CD4-positive, alpha-beta T cell treated with Interleukin-15 for 4 hours (primary cell): ENCODE results near the gene UGT2B28.
"Not testable (repeated sequence)": the region's sequence is repeated elsewhere in the genome, so short reads cannot be mapped to it uniquely, and the experiment has no call there.

Source experiments
- DNase-seq: peaks from one replicate; pipeline ENCODE4 v3.0.0-alpha.2; 2020; ENCODE audit warnings: low spot score

UGT2B28 gene

DNA sequence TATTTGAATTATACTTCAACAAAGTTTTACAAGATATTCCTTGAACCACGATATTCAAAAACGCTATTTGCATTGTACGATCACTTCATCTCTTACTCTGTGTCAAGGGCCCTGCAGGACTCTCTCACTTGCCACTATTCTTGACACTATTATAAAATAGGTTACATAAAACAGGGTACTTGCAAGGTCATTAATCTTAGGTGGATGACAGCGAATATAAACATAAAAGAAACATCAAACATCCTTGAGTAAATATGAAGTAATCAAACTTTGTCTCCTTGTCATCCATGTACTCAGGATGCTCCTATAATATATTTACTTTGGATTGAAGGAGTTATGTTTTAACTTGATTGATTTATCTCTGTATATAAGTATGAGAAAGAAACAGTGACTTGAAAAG, at the start of gene UGT2B28:
Gene UGT2B28, plus strand, starts transcription at position 395 of the 400 bp plus-strand sequence. CDS start 26 bp downstream, outside the sequence.
- not testable (repeated sequence) for DNase-seq

DNA sequence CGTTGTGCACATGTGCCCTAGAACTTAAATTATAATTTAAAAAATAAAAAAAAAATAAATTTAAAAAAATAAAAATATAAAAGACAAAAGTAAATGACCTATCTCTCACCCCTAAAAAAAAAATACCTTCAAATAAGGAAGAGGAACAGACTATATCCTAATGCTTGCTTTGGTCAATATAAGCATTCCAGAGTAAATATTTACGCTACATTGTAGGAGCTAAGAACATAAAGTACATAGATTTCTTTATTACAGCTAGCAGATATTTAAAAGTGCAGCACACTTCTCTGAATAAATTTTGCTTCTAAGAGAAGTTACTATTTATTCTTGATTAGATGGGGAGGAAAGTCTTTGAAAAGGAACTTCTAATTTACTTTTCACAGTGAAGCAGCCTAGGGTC, 41.2 kb upstream of the UGT2B28 start:
- no peak for DNase-seq

DNA sequence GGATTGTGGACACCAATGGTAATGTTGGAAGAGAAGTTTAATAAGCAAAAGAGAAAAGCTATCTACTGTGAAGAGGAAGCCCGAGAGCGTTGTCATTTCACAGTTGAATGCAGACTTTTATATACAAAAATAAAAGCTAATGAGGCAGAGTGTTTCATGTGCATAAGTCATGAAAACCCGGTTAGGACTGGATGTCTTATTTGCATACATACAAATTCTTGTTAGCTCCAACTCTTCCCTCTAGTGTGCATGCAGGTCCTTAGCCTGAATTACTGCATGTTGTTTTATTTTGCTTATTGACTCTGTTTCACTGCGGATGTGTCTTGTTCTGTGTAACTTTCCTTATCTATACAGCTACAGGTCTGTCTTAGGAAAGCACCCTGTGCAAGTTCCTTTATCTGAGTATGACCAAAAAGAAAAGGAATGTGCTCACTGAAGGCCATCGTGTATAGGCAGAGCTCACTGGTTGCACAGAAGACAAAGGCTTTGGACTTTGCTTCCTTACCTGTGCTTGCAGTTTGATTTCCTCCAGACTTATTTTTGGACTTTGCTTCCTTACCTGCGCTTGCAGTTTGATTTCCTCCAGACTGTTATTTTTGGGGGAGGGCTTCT, 40.6 kb upstream of the UGT2B28 start:
- no peak for DNase-seq

DNA sequence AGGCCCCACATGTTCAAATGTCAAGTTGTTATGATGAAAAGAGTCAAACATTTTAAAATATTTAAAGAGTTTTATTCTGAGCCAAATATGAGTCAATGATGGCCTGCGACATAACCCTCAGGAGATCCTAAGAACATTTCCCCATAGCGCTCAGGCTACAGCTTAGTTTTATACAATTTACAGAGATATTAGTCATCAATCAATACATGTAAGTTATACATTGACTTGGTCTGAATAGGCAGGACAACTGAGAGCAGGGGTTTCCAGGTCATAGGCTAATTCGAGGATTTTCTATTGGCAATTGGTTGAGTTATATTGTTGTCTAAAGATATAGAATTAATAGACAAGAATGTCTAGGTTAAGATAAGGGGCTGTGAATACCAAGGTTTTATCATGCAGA, 39.5 kb upstream of the UGT2B28 start:
- DNase-seq: not testable (repeated sequence)

DNA sequence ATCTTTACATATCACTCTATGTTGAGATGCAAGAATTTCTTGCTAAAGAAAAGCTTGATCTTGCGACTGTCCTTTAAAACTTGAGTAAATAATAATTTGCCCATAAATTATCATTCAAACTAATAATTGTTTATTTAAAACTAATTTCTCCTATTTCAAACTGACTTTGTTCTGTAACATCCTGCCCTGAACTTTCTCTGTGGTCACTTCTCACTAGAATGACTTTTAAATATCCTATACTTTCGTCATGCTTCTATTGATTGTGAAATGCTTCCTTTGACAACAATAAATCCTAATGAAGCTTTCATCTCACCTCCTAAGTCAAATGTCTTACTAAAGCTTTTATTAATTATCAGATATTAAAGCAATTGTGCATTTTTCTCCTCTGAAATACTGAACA, 38.5 kb upstream of the UGT2B28 start:
- DNase-seq: not testable (repeated sequence)

DNA sequence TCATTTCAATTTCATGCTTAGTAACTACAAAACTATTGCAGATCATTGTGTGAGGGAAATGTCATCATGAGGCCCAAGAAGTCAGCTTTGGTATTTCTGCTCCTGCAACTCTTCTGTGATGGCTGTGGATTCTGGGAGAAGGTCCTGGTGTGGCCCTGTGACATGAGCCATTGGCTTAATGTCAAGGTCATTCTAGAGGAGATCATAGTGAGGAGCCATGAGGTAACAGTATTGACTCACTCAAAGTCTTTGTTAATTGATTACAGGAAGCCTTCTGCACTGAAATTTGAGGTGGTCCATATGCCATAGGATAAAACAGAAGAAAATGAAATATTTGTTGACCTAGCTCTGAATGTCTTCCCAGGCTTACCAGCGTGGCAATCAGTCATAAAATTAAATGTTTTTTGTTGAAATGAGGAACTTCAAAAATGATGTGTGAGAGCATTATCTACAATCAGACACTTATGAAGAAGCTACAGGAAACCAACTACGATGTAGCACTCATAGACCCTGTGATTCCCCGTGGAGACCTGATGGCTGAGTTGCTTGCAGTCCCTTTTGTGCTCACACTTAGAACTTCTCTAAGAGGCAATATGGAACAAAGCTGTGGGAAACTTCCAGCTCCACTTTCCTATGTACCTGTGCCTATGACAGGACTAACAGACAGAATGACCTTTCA, 37.6 kb upstream of the UGT2B28 start:
- DNase-seq: not testable (repeated sequence)

DNA sequence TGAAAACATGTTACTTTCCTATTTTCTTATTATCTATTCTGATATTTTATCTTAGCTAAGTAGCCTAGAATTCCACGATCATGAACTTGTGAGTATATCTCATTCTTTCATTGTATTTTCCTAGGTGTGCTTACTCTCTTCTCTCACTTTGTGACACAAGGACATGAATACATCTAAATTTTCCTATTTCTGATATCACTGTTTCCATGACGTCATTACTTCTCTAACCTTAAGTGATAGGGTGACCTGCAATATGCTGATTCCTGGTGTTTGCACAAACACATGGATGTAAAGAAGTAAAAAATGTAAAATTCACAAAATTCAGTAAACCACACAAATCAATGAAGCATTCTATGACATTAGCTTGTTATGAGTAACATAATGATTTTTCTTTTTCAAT, 29.4 kb upstream of the UGT2B28 start:
- not testable (repeated sequence) for DNase-seq

DNA sequence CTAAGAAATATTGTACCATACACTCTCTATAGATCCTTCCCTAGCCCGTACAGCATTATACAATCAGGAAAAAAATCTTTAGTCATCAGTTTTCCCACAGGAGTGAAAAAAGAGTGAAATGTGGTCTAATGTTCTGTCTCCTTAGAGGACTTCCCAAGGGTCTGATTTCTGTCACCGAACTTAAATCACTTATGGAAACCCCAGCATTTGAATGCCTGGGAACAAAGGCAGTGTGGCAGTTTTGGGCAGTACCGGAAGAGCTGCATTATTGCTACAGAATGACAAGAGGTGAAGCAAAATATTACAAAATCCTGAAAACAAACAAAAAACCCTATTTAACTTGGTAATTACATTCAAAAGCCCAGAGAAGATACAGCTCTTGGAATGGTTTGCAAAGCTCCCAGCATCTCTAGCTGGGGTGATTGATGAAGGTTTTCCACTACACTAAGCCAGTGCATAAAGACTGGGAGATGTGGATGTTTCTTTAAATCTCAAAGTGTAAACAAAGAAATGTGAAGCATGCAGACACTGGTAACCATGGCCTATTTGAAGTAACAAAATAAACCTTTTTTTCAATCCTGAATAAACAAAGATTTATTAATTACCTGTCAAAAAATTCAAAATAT, 27.0 kb upstream of the UGT2B28 start:
- DNase-seq: not testable (repeated sequence)

DNA sequence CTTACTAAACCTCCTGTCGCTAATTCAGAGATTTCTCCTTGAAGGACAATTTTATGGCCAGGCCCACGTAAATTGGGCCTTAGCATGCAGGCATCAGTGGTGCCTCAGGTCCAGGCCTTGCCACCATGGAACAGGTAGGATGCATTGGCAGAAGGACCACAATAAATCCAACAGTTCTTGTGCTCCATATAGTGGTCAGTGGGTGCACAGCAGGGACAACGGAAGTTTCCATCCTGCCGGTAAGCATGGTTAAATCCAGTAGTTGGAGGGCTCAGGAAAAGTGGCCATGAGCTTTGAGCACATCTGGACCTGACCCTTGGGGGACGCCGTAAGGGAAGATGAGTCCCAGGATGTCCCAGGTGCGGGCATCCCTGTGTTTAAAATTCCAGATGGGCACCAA, 11.7 kb upstream of the UGT2B28 start:
- not testable (repeated sequence) for DNase-seq

DNA sequence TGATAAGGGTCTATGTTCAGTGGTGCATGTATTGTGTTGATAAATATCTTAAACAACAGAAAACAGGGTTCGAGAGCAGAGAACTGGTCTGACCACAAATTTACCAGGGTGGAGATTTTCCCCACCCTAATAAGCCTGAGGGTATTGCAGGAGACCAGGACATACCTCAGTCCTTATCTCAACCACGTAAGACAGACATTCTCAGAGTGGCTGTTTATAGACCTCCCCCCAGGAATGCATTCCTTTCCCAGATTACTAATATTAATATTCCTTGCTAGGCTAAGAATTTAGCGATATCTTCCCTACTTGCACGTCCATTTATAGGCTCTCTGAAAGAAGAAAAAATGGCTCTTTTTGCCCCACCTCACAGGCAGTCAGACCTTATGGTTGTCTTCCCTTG, 16.1 kb downstream of the UGT2B28 start:
- DNase-seq: not testable (repeated sequence)

DNA sequence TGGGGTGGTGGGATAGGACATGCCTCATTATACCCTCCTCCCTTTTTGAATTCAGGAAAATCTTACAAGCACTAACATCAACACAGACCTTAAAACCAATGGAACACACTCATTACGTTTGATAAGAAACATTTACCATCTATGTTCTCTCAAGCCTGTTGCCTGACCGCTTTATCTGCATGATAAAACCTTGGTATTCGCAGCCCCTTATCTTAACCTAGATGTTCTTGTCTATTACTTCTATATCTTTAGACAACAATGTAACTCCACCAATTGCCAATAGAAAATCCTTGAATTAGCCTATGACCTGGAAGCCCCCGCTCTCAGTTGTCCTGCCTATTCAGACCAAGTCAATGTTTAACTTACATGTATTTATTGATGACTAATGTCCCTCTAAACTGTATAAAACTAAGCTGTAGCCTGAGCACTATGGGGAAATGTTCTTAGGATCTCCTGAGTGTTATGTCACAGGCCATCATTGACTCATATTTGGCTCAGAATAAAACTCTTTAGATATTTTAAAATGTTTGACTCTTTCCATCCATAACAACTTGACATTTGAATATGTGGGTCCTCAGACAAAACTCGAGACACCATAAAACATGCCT, 28.3 kb downstream of the UGT2B28 start:
- not testable (repeated sequence) for DNase-seq

DNA sequence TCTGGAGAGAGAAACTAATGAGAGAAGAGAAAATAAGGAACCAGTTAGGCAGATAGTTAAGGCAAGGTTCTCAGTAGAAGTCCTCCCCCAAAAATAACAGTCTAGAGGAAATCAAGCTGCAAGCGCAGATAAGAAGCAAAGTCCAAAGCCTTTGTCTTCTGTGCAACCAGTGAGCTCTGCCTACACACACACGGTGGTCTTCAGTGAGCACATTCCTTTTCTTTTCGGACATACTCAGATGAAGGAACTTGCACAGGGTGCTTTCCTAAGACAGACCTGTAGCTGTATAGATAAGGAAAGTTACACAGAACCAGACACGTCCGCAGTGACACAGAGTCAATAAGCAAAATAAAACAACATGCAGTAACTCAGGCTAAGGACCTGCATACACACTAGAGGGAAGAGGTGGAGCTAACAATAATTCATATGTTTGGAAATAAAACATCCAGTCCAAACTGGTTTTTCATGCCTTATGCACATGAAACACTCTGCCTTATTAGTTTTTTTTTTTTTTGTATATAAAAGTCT, 29.3 kb downstream of the UGT2B28 start:
- not testable (repeated sequence) for DNase-seq

DNA sequence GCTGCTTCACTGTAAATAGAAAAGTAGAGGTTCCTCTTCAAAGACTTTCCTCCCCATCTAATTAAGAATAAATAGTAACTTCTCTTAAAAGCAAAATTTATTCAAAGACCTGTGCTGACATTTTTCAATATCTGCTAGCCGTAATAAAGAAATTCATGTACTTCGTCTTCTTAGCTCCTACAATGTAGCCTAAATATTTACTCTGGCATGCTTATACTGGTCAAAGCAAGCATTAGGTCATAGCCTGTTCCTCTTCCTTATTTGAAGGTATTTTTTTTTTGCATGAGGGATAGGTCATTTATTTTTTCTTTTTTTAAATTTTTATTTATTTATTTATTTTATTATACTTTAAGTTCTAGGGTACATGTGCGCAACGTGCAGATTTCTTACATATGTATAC, 30.0 kb downstream of the UGT2B28 start:
- DNase-seq: not testable (repeated sequence)

DNA sequence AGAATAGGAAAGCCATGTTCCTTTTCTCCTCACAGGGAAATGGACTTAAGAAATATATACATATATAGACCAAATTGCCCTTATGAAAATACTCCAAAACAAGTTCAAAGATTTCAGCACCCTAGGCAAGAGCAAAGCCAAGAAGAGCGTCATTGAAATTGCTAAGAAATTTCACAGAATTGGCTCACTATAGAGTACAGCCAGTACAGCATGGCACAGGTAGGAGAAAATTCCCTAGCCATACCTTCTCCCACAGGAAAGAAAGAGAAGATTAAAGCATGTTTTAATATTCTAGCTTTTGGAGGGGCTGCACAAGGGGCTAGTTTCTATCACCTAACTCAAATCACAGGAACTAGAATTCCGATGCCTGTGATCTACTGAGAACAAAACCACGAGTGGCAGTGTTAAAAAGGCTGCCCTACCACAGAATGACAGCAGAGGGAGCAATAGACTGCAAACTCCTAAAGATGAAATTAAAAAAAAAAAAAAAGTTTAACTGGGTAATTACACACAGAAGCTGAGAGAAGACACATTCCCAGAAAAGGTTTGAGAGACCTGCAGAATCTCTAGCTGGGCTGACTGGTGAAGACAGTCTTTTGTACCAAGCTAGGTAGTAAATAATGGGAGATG, 37.5 kb downstream of the UGT2B28 start:
- DNase-seq: not testable (repeated sequence)

DNA sequence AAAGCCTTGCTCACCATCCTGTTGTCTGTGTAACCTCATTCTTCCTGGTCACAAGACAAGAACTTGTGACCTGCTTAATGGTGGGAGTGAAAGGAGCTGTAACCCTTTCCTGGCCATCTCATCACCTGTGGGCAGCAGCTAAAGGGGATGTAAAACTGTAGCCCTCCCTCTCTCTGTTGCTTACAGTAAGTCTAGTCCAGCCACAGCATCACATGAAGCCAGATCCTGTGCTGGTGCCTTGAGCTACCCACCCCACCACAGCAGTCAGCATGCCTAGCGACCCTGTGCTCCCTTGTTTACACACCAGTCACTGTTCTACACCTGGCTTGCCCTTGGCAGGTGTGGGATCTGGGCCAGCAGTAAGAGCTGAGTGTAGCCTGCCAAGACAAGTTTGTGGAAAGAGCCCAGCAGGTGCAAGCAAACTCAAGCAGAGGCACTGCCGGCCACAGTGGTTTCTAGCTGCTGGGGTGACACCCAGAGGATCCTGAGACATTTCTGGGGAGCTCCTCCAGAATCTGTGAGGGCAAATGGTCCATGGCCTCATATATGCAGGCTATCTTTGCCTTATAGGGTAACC, 41.0 kb downstream of the UGT2B28 start:
- DNase-seq: no peak

DNA sequence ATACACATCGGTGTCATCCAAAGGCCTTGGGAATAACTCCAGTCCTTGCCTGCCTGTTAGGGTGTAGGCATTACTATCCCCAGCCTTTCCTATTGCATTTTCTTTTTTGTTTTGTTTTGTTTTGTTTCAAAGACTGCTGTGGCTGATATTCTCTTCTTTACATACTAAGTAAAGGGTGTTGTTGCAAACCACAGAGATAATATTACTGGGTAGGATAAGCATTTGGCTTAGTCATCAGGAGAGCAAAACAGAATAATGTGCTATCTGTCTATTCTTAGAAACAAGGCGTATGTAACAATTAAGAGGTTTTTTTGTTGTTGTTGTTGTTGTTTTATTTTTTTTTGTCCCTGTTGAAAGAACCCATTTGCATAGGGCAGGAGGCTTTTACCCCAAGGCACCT, 41.8 kb downstream of the UGT2B28 start:
- DNase-seq: no peak

DNA sequence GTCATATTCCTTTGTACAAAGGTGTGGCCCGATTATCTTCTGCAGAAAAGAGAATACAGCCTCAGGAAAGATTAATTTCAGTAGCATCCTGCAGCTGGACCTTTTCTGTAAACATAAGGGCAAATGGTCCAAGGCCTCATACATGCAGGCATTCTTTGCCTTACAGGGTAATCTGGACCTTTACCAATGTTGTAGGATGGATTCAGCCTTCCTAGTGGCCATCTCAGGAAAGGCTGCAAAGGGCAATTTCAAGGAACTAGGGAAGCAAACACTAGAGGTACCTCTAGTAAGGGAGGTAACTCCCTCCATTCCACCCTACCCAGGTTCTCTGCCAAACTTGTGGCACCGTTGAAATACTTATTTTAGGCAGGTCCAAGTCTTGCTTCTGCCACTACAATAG, 43.0 kb downstream of the UGT2B28 start:
- DNase-seq: no peak

DNA sequence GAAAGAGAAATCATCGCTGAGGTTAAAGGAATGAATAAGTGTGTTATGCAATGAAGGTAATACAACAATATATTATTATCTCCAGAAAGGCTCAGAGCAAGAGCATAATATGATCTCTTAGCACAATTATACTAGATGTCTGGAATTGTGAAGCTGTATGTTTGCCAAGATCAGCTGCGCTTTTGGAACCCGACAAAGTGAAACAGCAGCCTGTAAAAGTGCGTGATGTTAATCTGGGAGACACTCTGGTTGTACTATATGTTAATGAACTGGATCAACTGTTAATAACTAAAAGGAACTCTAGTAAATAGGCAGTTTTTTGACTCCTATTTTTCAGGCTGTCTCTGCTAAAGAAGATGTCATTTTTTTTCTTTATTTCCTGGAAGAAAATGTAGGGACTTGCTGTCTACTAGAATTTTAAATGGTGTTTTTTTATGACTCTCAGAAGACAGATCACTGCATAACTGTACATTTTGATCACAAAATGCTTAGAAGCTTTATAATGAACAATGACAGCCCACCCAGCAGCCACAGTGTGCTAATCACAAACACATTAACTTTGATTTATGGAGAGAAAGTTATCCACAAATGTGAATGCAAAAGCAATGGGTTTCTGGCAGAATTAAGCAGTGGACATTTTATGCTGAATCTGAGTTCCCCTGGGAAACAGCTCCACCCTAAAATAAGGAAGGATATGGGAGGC, 50.2 kb downstream of the UGT2B28 start:
- DNase-seq: no peak

DNA sequence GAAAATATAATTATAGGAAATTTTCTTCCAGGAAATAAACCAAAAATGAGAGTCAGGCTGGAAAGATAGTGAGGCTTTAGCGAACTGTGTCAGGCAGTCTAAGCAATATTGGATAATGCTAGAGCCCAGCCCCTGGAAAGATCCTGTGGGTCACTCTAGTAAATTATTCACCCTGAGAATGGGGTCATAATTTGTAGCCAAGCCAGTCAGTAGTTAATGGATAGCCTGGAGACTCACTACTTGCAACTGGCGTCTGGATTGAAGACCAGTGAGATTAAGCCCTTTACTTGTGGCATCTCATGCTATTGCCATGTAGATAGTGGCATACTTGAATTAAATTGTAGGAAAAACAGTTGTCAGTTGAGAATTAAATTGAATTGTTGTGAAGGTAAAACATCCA, 51.0 kb downstream of the UGT2B28 start:
- not testable (repeated sequence) for DNase-seq

DNA sequence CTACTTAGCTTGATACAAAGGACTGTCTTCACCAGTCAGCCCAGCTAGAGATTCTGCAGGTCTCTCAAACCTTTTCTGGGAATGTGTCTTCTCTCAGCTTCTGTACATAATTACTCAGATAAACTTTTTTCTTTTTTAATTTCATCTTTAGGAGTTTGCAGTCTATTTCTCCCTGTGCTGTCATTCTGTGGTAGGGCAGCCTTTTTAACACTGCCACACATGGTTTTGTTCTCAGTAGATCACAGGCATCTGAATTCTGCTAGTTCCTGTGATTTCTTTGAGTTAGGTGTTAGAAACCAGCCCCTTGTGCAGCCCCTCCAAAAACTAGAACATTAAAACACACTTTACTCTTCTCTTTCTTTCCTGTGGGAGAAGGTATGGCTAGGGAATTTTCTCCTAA, 55.2 kb downstream of the UGT2B28 start:
- DNase-seq: not testable (repeated sequence)

DNA sequence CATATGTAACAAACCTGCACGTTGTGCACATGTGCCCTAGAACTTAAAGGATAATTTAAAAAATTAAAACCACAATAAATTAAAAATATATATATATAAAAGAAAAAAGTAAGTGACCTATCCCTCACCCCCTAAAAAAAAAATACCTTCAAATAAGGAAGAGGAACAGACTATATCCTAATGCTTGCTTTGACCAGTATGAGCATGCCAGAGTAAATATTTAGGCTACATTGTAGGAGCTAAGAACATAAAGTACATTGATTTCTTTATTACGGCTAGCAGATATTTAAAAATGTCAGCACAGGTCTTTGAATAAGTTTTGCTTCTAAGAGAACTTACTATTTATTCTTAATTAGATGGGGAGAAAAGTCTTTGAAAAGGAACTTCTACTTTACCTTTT, 62.8 kb downstream of the UGT2B28 start:
- DNase-seq: not testable (repeated sequence)
